ENCODE data around the gene UROC1. TPM values are rescaled to one million over a fixed set of nuclear protein-coding genes. Genes with fewer than 3 reads are reported as not detected.

UROC1 gene
- total and polyA plus RNA-seq, 2 of the 13 experiments (the other 11 are each of a cell fraction or from before 2014, with no cell fraction given): 0.71 to 1.3 TPM

DNA sequence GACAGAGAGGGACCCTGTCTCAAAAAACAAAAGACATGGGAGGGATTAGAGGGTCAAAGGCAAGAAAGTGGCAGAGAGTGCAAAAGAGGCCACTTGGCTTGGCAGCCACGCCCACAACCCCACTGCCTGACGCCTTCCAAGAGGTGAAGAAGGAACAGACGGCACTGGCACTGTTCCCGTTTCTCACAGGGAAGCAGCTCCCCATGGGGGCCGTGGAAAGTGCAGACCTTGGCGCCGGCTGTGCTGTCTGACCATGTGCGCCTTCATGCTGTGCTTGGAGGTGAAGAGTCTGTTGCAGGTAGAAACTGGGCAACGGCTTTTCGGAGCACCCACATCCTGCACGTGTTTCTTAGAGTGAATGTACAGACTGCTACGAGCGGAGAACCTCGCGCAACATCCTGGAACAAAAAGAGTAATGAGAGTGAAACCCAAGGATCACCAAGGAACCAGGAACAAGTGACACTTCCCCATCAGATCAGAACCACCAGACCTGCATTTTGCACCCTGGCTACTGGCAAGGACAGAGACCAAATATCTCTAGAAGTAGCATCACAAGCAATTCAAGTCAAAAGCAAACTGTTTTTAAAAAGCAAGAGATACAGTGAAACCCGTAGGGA is 51.5 kb downstream of the UROC1 start:
- Histone ChIP-seq H4K20me1 (ENCODE audit: insufficient read depth, low read length) (peaks cover 19% of the 10 kb centered on the region; the same call in 1 of the 2 replicates), H2AFZ (ENCODE audit: low read length) (no peak overlapping the region), H3K36me3 (replicated peaks in 1 of 2; ENCODE audit: control insufficient read depth in 1 of 2, insufficient read depth in 2 of 2, low read length in 2 of 2) (peaks cover 36 to 94% of the 10 kb centered on the region in 2 experiments), H3K79me2 (ENCODE audit: insufficient read depth, low read length) (peaks cover 45% of the 10 kb centered on the region), H3K27ac (ENCODE audit: extremely low read length, insufficient read depth, low read length) (peak overlapping the region; percentile 58), H3K9me3 (ENCODE audit: low read length) (no peaks in the 10 kb centered on the region), H3K27me3 (ENCODE audit: control insufficient read depth in 1 of 2, insufficient read depth in 2 of 2, low read length in 2 of 2) (no peaks in the 10 kb centered on the region), H3K9ac (ENCODE audit: insufficient read depth, low read depth, low read length) (0 out of 2 replicates have a peak overlapping the region, but pooled peaks have one; percentile 1), H3K4me1 (ENCODE audit: insufficient read depth, low read length) (peaks cover 58% of the 10 kb centered on the region), H3K4me3 (replicated peaks in 1 of 3; ENCODE audit: insufficient read depth in 1 of 3, low read depth in 2 of 3, low read length in 3 of 3) (no peak overlapping the region), H3K4me2 (ENCODE audit: low read depth, low read length) (peak overlapping the region; percentile 21; the same call in 1 of the 2 replicates)
- ChIA-PET CTCF (ENCODE audit: low intra/inter-chr PET ratio, low total read pairs) (no interaction called here), POLR2A (interaction anchor here (2.4 kb wide), 1 partner anchor 9 kb away, joined by 13 read pairs; the partner anchor contains the start of gene ZXDC)
- no TSS peak for BruUV-seq (replicated peaks)
- DNase-seq (ENCODE audit: low spot score): no peak
- FAIRE-seq: no peak
- intact Hi-C loops (cut with micrococcal nuclease; ENCODE audit: unreplicated experiment) (no loop called here), in situ Hi-C loops (cut with HindIII; ENCODE audit: extremely low pct_ligation_motif_present, low pct_unique_long_range_greater_than_20kb) (no loop called here)
- 96% methylated on average over 16 of the region's 16 CpGs for WGBS (ENCODE audit: low lambda C conversion rate)
- no peak for ATAC-seq
- TF ChIP-seq YEATS4 (CRISPR knock-in tag; IDR thresholded peaks at IDR 0.05; ENCODE audit: borderline replicate concordance) (no peak), NFIB (CRISPR knock-in tag; IDR thresholded peaks at IDR 0.05; ENCODE audit: borderline replicate concordance) (no peak), LCORL (IDR thresholded peaks at IDR 0.05) (no peak), LCORL (CRISPR knock-in tag; IDR thresholded peaks at IDR 0.05) (peak; percentile 1; the same call in 1 of the 2 replicates), ATF1 (CRISPR knock-in tag; IDR thresholded peaks at IDR 0.05) (no peak), NRL (CRISPR knock-in tag; IDR thresholded peaks at IDR 0.05; ENCODE audit: borderline replicate concordance) (0 out of 2 replicates have a peak, but pooled peaks have one; percentile 26), ZNF354B (CRISPR knock-in tag; IDR thresholded peaks at IDR 0.05) (no peak), FIP1L1 (IDR thresholded peaks at IDR 0.05; ENCODE audit: borderline replicate concordance, insufficient read depth, low read depth, low read length) (no peak), NFYB (CRISPR knock-in tag; IDR thresholded peaks at IDR 0.05) (no peak)
- TF ChIP-seq, protein P1, sequence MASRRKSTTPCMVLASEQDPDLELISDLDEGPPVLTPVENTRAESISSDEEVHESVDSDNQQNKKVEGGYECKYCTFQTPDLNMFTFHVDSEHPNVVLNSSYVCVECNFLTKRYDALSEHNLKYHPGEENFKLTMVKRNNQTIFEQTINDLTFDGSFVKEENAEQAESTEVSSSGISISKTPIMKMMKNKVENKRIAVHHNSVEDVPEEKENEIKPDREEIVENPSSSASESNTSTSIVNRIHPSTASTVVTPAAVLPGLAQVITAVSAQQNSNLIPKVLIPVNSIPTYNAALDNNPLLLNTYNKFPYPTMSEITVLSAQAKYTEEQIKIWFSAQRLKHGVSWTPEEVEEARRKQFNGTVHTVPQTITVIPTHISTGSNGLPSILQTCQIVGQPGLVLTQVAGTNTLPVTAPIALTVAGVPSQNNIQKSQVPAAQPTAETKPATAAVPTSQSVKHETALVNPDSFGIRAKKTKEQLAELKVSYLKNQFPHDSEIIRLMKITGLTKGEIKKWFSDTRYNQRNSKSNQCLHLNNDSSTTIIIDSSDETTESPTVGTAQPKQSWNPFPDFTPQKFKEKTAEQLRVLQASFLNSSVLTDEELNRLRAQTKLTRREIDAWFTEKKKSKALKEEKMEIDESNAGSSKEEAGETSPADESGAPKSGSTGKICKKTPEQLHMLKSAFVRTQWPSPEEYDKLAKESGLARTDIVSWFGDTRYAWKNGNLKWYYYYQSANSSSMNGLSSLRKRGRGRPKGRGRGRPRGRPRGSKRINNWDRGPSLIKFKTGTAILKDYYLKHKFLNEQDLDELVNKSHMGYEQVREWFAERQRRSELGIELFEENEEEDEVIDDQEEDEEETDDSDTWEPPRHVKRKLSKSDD (CRISPR knock-in tag; IDR thresholded peaks at IDR 0.05; ENCODE audit: low read depth): no peak
- TF ChIP-seq, protein P2, sequence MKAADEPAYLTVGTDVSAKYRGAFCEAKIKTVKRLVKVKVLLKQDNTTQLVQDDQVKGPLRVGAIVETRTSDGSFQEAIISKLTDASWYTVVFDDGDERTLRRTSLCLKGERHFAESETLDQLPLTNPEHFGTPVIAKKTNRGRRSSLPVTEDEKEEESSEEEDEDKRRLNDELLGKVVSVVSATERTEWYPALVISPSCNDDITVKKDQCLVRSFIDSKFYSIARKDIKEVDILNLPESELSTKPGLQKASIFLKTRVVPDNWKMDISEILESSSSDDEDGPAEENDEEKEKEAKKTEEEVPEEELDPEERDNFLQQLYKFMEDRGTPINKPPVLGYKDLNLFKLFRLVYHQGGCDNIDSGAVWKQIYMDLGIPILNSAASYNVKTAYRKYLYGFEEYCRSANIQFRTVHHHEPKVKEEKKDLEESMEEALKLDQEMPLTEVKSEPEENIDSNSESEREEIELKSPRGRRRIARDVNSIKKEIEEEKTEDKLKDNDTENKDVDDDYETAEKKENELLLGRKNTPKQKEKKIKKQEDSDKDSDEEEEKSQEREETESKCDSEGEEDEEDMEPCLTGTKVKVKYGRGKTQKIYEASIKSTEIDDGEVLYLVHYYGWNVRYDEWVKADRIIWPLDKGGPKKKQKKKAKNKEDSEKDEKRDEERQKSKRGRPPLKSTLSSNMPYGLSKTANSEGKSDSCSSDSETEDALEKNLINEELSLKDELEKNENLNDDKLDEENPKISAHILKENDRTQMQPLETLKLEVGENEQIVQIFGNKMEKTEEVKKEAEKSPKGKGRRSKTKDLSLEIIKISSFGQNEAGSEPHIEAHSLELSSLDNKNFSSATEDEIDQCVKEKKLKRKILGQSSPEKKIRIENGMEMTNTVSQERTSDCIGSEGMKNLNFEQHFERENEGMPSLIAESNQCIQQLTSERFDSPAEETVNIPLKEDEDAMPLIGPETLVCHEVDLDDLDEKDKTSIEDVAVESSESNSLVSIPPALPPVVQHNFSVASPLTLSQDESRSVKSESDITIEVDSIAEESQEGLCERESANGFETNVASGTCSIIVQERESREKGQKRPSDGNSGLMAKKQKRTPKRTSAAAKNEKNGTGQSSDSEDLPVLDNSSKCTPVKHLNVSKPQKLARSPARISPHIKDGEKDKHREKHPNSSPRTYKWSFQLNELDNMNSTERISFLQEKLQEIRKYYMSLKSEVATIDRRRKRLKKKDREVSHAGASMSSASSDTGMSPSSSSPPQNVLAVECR (CRISPR knock-in tag; IDR thresholded peaks at IDR 0.05; ENCODE audit: borderline replicate concordance): 0 out of 2 replicates have a peak, but pooled peaks have one; percentile 4
- TF ChIP-seq, protein P3, sequence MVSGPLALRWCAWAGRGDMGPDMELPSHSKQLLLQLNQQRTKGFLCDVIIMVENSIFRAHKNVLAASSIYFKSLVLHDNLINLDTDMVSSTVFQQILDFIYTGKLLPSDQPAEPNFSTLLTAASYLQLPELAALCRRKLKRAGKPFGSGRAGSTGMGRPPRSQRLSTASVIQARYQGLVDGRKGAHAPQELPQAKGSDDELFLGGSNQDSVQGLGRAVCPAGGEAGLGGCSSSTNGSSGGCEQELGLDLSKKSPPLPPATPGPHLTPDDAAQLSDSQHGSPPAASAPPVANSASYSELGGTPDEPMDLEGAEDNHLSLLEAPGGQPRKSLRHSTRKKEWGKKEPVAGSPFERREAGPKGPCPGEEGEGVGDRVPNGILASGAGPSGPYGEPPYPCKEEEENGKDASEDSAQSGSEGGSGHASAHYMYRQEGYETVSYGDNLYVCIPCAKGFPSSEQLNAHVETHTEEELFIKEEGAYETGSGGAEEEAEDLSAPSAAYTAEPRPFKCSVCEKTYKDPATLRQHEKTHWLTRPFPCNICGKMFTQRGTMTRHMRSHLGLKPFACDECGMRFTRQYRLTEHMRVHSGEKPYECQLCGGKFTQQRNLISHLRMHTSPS (CRISPR knock-in tag; IDR thresholded peaks at IDR 0.05; ENCODE audit: low read depth): no peak
- TF ChIP-seq, protein P4, sequence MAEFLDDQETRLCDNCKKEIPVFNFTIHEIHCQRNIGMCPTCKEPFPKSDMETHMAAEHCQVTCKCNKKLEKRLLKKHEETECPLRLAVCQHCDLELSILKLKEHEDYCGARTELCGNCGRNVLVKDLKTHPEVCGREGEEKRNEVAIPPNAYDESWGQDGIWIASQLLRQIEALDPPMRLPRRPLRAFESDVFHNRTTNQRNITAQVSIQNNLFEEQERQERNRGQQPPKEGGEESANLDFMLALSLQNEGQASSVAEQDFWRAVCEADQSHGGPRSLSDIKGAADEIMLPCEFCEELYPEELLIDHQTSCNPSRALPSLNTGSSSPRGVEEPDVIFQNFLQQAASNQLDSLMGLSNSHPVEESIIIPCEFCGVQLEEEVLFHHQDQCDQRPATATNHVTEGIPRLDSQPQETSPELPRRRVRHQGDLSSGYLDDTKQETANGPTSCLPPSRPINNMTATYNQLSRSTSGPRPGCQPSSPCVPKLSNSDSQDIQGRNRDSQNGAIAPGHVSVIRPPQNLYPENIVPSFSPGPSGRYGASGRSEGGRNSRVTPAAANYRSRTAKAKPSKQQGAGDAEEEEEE (CRISPR knock-in tag; IDR thresholded peaks at IDR 0.05; ENCODE audit: borderline replicate concordance): no peak
